HG02840 (cell line): ENCODE measurements around the gene SLC30A2.

Experiments
- ATAC-seq: cut with Tn5 transposase; IDR thresholded peaks from one replicate; pipeline ENCODE4 v1.9.1; 2021; ENCODE audit warnings: mild to moderate bottlenecking, moderate library complexity, moderate number of reproducible peaks; ENCODE audit not compliant: unreplicated experiment, low FRiP score

Gene SLC30A2

GRCh38 chr1:26025517-26025916 is 20.4 kb downstream of the SLC30A2 start:
- no peak for ATAC-seq

- no peak for ATAC-seq
Observed at GRCh38 chr1:26025060-26025459, 20.9 kb downstream of the SLC30A2 start.

- no peak for ATAC-seq
Observed at GRCh38 chr1:26023826-26024225, 22.1 kb downstream of the SLC30A2 start.

GRCh38 chr1:26023009-26023408 is 22.9 kb downstream of the SLC30A2 start:
- ATAC-seq: no peak

GRCh38 chr1:26022404-26022779 is 23.5 kb downstream of the SLC30A2 start:
- ATAC-seq: no peak

GRCh38 chr1:26021647-26022403 is 24.1 kb downstream of the SLC30A2 start, which contains the start of gene EXTL1:
Gene EXTL1 (plus strand): TSS chr1:26021775. CDS start chr1:26022647, 872 bp downstream.
- ATAC-seq: no peak

GRCh38 chr1:26020941-26021646 is 24.8 kb downstream of the SLC30A2 start:
- ATAC-seq: no peak

- no peak for ATAC-seq
Observed at GRCh38 chr1:26020330-26020768, 25.6 kb downstream of the SLC30A2 start.

- no peak for ATAC-seq
Observed at GRCh38 chr1:26019641-26020315, 26.1 kb downstream of the SLC30A2 start.

GRCh38 chr1:26017606-26018005 is 28.3 kb downstream of the SLC30A2 start:
- ATAC-seq: no peak

GRCh38 chr1:26016953-26017545 is 28.9 kb downstream of the SLC30A2 start:
- ATAC-seq: no peak

- ATAC-seq: no peak
Observed at GRCh38 chr1:26016258-26016952, 29.5 kb downstream of the SLC30A2 start.

GRCh38 chr1:26015358-26015757 is 30.6 kb downstream of the SLC30A2 start:
- ATAC-seq: no peak

- ATAC-seq: no peak
Observed at GRCh38 chr1:26014179-26014578, 31.7 kb downstream of the SLC30A2 start.

GRCh38 chr1:26012864-26013263 is 33.1 kb downstream of the SLC30A2 start:
- no peak for ATAC-seq

- no peak for ATAC-seq
Observed at GRCh38 chr1:26010825-26011224, 35.1 kb downstream of the SLC30A2 start.

GRCh38 chr1:26009796-26010447 is 36.0 kb downstream of the SLC30A2 start:
- ATAC-seq: no peak

GRCh38 chr1:26006710-26007109 is 39.2 kb downstream of the SLC30A2 start:
- no peak for ATAC-seq

GRCh38 chr1:26005434-26006105 is 40.3 kb downstream of the SLC30A2 start:
- no peak for ATAC-seq
